ENCODE data around the gene PPP2R2B. TPM values are rescaled to one million over a fixed set of nuclear protein-coding genes. Genes with fewer than 3 reads are reported as not detected.
A peak's percentile ranks its signal among the peaks of the same experiment; 100 is the strongest.

PPP2R2B gene
- total and polyA plus RNA-seq, 2 donors (not counting 1 experiment from before 2014, with no cell fraction given), result 0.67 to 1.5 TPM

DNA sequence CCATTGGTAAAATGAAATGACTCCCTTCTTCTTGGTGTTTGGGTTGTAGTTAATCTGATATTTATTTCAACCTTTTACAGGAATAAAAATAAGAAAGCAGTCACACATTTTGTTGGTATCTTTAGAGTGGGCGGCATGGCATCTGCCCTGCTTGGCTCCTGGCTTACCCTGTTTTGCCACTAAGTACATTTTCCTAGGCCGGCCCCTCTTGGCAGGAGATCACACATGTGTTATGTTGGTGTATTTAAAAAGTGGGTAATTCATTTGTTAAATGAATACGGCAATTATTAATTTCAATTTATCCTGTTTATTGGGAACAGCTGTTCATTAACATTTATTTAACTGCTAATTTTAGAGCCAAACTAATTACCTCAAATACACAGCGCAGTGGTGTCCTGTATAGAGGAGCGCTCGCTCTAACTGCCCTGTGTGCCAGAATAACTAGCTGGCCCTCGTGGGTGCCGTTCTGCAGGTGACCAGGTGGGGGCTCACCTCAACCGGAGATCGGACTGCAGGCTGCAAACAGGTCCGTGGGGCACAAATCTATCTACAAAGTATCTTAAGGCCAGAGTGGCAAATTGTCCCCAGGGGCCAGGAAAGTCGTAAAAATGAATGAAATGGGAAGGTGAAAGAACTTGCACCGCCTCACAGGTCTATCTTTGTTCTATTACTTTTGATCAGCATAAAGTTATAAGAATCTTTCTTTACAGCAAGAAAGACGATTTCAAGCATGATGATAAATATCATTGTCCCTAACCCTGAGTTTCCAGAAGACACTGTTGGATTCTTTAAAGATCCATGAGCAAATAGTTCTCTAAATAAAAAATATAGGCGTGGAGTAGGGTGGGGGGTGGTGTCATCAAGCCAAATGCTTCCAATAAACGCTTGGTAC is 336.4 kb downstream of the PPP2R2B start:
- Histone ChIP-seq H3K9me3 (ENCODE audit: control insufficient read depth, insufficient read depth, low read depth, low read length) (no peaks in the 10 kb centered on the region), H4K20me1 (ENCODE audit: control insufficient read depth, extremely low read depth, insufficient read depth, low read length) (no peaks in the 10 kb centered on the region), H3K4me3 (replicated peaks in 1 of 4; ENCODE audit: control extremely low read depth in 1 of 4, insufficient read depth in 1 of 4, low read depth in 3 of 4, low read length in 4 of 4) (no peak overlapping the region), H3K27ac (ENCODE audit: insufficient read depth, low read length) (no peak overlapping the region), H3K36me3 (ENCODE audit: control insufficient read depth, insufficient read depth, low read length) (no peaks in the 10 kb centered on the region), H3K4me1 (ENCODE audit: control insufficient read depth, extremely low read depth, insufficient read depth, low read length) (no peaks in the 10 kb centered on the region), H2AFZ (ENCODE audit: low read length) (no peak overlapping the region), H3K4me2 (ENCODE audit: extremely low read depth, insufficient read depth, low read length) (no peak overlapping the region), H3K27me3 (ENCODE audit: control insufficient read depth, insufficient read depth, low read length) (no peaks in the 10 kb centered on the region), H3K9ac (ENCODE audit: insufficient read depth, low read length) (no peak overlapping the region), H3K79me2 (ENCODE audit: control insufficient read depth, insufficient read depth, low read length) (no peaks in the 10 kb centered on the region)
- peak; percentile 57 to 61 for DNase-seq (ENCODE audit: low read depth in 2 of 2)
- TF ChIP-seq EZH2 (IDR thresholded peaks at IDR 0.05; ENCODE audit: low read length, missing control alignments), result no peak
- TF ChIP-seq, protein P1, sequence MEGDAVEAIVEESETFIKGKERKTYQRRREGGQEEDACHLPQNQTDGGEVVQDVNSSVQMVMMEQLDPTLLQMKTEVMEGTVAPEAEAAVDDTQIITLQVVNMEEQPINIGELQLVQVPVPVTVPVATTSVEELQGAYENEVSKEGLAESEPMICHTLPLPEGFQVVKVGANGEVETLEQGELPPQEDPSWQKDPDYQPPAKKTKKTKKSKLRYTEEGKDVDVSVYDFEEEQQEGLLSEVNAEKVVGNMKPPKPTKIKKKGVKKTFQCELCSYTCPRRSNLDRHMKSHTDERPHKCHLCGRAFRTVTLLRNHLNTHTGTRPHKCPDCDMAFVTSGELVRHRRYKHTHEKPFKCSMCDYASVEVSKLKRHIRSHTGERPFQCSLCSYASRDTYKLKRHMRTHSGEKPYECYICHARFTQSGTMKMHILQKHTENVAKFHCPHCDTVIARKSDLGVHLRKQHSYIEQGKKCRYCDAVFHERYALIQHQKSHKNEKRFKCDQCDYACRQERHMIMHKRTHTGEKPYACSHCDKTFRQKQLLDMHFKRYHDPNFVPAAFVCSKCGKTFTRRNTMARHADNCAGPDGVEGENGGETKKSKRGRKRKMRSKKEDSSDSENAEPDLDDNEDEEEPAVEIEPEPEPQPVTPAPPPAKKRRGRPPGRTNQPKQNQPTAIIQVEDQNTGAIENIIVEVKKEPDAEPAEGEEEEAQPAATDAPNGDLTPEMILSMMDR (conservative IDR thresholded peaks at IDR 0.05 in 1 of 2, IDR thresholded peaks at IDR 0.05 in 1 of 2; ENCODE audit: low read depth in 1 of 2, low read length in 2 of 2), result peak; percentile 84 to 87

DNA sequence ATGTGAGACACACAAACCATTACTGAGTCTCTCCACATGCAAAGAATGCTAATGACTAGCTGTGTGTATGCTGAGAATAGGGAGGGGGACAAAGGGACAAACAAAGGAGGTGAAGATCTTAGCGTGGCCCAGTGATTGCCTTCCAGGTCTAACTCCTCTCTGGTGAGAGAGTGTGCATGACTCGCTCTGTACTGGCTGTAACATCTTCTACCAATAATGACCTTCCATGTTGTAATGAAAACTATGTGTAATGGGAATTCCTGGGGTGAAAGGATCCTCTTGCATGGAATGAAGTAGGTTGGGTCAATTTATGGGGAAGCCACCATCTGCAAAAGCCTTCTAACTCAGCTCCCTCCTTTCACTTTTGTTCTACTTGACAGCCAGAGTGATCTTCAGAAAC is 338.1 kb downstream of the PPP2R2B start:
- Histone ChIP-seq H3K79me2 (ENCODE audit: control insufficient read depth, insufficient read depth, low read length) (no peaks in the 10 kb centered on the region), H3K4me3 (replicated peaks in 1 of 4; ENCODE audit: control extremely low read depth in 1 of 4, insufficient read depth in 1 of 4, low read depth in 3 of 4, low read length in 4 of 4) (no peak overlapping the region), H3K9me3 (ENCODE audit: control insufficient read depth, insufficient read depth, low read depth, low read length) (no peaks in the 10 kb centered on the region), H3K4me2 (ENCODE audit: extremely low read depth, insufficient read depth, low read length) (no peak overlapping the region), H4K20me1 (ENCODE audit: control insufficient read depth, extremely low read depth, insufficient read depth, low read length) (no peaks in the 10 kb centered on the region), H3K36me3 (ENCODE audit: control insufficient read depth, insufficient read depth, low read length) (no peaks in the 10 kb centered on the region), H3K4me1 (ENCODE audit: control insufficient read depth, extremely low read depth, insufficient read depth, low read length) (no peaks in the 10 kb centered on the region), H3K27ac (ENCODE audit: insufficient read depth, low read length) (no peak overlapping the region), H3K9ac (ENCODE audit: insufficient read depth, low read length) (no peak overlapping the region), H3K27me3 (ENCODE audit: control insufficient read depth, insufficient read depth, low read length) (no peaks in the 10 kb centered on the region), H2AFZ (ENCODE audit: low read length) (no peak overlapping the region)
- peak in 1 of 2 donors; percentile 49 for DNase-seq (ENCODE audit: low read depth in 2 of 2)
- TF ChIP-seq EZH2 (IDR thresholded peaks at IDR 0.05; ENCODE audit: low read length, missing control alignments), result no peak
- TF ChIP-seq, protein P1 (conservative IDR thresholded peaks at IDR 0.05 in 1 of 2, IDR thresholded peaks at IDR 0.05 in 1 of 2; ENCODE audit: low read depth in 1 of 2, low read length in 2 of 2), result no peak

DNA sequence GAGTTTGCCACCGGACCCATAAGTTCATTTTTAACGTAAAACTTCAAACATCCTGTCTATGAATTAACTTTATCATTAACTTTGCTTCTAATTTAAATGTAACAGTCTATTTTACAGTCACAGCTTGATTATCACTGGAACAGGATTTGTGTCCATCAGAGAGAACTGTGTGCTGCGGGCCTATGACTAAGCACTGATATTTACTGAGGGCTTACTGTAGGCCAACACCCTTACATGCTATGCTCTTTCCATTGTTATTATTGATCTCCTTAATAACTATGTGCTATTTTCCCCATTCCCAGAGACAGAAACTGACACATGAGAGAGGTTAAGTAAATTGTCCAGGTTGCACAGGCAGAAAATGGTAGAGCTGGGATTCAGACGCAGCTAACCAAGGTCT is 338.6 kb downstream of the PPP2R2B start:
- Histone ChIP-seq H3K9me3 (ENCODE audit: control insufficient read depth, insufficient read depth, low read depth, low read length) (no peaks in the 10 kb centered on the region), H3K27me3 (ENCODE audit: control insufficient read depth, insufficient read depth, low read length) (no peaks in the 10 kb centered on the region), H3K27ac (ENCODE audit: insufficient read depth, low read length) (no peak overlapping the region), H2AFZ (ENCODE audit: low read length) (no peak overlapping the region), H3K4me1 (ENCODE audit: control insufficient read depth, extremely low read depth, insufficient read depth, low read length) (no peaks in the 10 kb centered on the region), H3K36me3 (ENCODE audit: control insufficient read depth, insufficient read depth, low read length) (no peaks in the 10 kb centered on the region), H3K9ac (ENCODE audit: insufficient read depth, low read length) (no peak overlapping the region), H4K20me1 (ENCODE audit: control insufficient read depth, extremely low read depth, insufficient read depth, low read length) (no peaks in the 10 kb centered on the region), H3K79me2 (ENCODE audit: control insufficient read depth, insufficient read depth, low read length) (no peaks in the 10 kb centered on the region), H3K4me2 (ENCODE audit: extremely low read depth, insufficient read depth, low read length) (no peak overlapping the region), H3K4me3 (replicated peaks in 1 of 4; ENCODE audit: control extremely low read depth in 1 of 4, insufficient read depth in 1 of 4, low read depth in 3 of 4, low read length in 4 of 4) (no peak overlapping the region)
- no peak for DNase-seq (ENCODE audit: low read depth in 2 of 2)
- no peak for TF ChIP-seq EZH2 (IDR thresholded peaks at IDR 0.05; ENCODE audit: low read length, missing control alignments)
- TF ChIP-seq, protein P1 (conservative IDR thresholded peaks at IDR 0.05 in 1 of 2, IDR thresholded peaks at IDR 0.05 in 1 of 2; ENCODE audit: low read depth in 1 of 2, low read length in 2 of 2), result no peak

Data from fibroblast of lung (primary cell).